Natural killer cell (primary cell): ENCODE measurements around the gene PTEN. TPM values are rescaled to one million over a fixed set of nuclear protein-coding genes. Genes with fewer than 3 reads are reported as not detected.
"Not testable (repeated sequence)": the region's sequence is repeated elsewhere in the genome, so short reads cannot be mapped to it uniquely, and the experiment has no call there.

Experiments used
- ATAC-seq, 3 donors: fragments of 150-1000 bp in 2 of 3; fragments of 200-7000 bp in 1 of 3; cut with Tn5 transposase; 1 replicate in 1 of 3; 2 replicates in 2 of 3; pipeline ENCODE4 v1.10.0; 2021; ENCODE audit warnings: mild to moderate bottlenecking in 2 of 3, moderate library complexity in 2 of 3
- DNase-seq, 2 donors: peaks; one replicate each; pipeline versions ENCODE4 v3.0.0 to v3.0.0-alpha.2; 2013 to 2021; ENCODE audit warnings: mixed read lengths in 1 of 2
- H3K27ac ChIP-seq: one replicate; pipeline ENCODE4 v1.5.1; 2013; ENCODE audit warnings: mild to moderate bottlenecking, low read length
- H3K27me3 ChIP-seq: one replicate; pipeline ENCODE4 v1.6.1; 2013; ENCODE audit warnings: low read length; ENCODE audit not compliant: control insufficient read depth, insufficient read depth
- H3K36me3 ChIP-seq: one replicate; pipeline ENCODE4 v1.6.1; 2013; ENCODE audit warnings: low read length; ENCODE audit not compliant: control insufficient read depth, insufficient read depth
- H3K4me1 ChIP-seq: one replicate; pipeline ENCODE4 v1.6.1; 2013; ENCODE audit warnings: low read length; ENCODE audit not compliant: control insufficient read depth, insufficient read depth
- H3K4me3 ChIP-seq: one replicate; pipeline ENCODE4 v1.5.1; 2013; ENCODE audit warnings: low read length
- H3K9me3 ChIP-seq: one replicate; pipeline ENCODE4 v1.6.1; 2013; ENCODE audit warnings: low read length; ENCODE audit not compliant: control insufficient read depth, insufficient read depth
- H3K27ac Mint-ChIP-seq, 2 donors: one replicate each; pipeline ENCODE4 v1.8.0; 2022; ENCODE audit warnings: mild to moderate bottlenecking in 2 of 2, mixed read lengths in 2 of 2, moderate library complexity in 1 of 2
- H3K27me3 Mint-ChIP-seq, 2 donors: one replicate each; pipeline ENCODE4 v1.8.0; 2022; ENCODE audit warnings: low read depth in 2 of 2, mixed read lengths in 2 of 2
- H3K36me3 Mint-ChIP-seq: one replicate; pipeline ENCODE4 v1.8.0; 2022; ENCODE audit warnings: mixed read lengths
- H3K4me1 Mint-ChIP-seq, 2 donors: one replicate each; pipeline ENCODE4 v1.8.0; 2022; ENCODE audit warnings: mixed read lengths in 2 of 2
- H3K4me3 Mint-ChIP-seq: one replicate; pipeline ENCODE4 v1.8.0; 2022; ENCODE audit warnings: mild to moderate bottlenecking, moderate library complexity, mixed read lengths
- H3K9me3 Mint-ChIP-seq, 2 donors: one replicate each; pipeline ENCODE4 v1.8.0; 2022; ENCODE audit warnings: mixed read lengths in 2 of 2
- WGBS: methylation state at CpG from one replicate; pipeline ENCODE4 v1.1.7; 2013; ENCODE audit warnings: missing lambda C conversion rate; ENCODE audit not compliant: insufficient coverage; 5-methylcytosine and 5-hydroxymethylcytosine counted together
- intact Hi-C: fragments of 100-400 bp; cut with micrococcal nuclease; formaldehyde crosslinking; loops from one replicate; pipeline ENCODE4 v1.14.2; 2022
- total RNA-seq, 4 donors: library from RNA; stranded (reverse); fragments of 120-200 nt in 1 of 4; gene quantifications; one replicate each; pipeline versions ENCODE4 v1.2.3 to v1.2.4, GENCODE V29; 2013 to 2022
- TF ChIP-seq, protein P1 (sequence below): fragments of 200-600 bp; IDR thresholded peaks from one replicate; pipeline ENCODE4 v1.8.0; 2022; ENCODE audit warnings: antibody characterized with exemption

PTEN gene
- total RNA-seq, 3 donors from 2014 or later (not counting 1 experiment from before 2014, with no cell fraction given) = 107 to 142 (median 121) TPM

DNA sequence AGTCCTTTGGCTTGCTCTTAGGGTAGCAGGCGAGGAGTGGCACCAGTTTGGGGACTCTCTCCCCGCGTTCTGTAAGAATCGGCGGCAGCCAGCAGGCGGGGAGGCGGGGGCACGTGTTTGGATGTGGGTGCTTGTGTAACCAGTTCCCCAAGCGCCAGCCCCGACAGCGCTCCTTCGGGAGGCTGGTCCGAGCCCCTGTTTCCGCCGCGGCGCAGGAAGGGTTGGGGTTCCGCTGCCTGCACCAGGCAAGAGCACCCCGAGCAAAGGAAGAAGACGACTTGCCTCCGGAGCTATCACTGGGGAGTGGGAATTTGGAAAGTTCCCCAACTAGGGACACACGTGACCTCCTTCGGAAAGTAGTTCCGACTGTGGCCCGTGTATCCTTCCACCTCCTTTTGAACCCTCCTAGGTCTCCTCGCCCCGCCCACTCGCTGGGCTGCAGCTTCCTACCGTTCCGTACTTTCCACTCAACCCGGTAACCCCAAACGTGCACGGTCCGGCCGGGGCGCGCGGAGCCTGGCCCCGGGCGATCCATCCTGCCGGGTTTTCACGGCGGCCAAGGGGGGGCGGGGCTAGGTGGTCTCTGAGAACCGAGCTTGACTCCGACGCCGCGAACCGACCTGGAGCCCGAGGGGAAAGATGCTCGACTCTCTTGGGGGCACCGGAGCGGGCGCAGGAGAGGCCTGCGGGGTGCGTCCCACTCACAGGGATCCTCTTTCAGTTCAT, 1.3 kb upstream of the PTEN start:
- Histone ChIP-seq H3K4me1 (peaks cover 11% of the 10 kb centered on the region), H3K36me3 (no peaks in the 10 kb centered on the region), H3K9me3 (no peaks in the 10 kb centered on the region), H3K4me3 (peak overlapping the region; percentile 96), H3K27ac (peak overlapping the region; percentile 74), H3K27me3 (no peaks in the 10 kb centered on the region)
- ATAC-seq = peak; percentile 71 to 82 (median 76)
- Mint-ChIP-seq H3K27ac (peak overlapping the region; percentile 95 to 97), H3K9me3 (no peaks in the 10 kb centered on the region), H3K27me3 (no peaks in the 10 kb centered on the region), H3K36me3 (no peaks in the 10 kb centered on the region), H3K4me3 (peak overlapping the region; percentile 100), H3K4me1 (peaks cover 57 to 58% of the 10 kb centered on the region in 2 donors)
- TF ChIP-seq, protein P1, sequence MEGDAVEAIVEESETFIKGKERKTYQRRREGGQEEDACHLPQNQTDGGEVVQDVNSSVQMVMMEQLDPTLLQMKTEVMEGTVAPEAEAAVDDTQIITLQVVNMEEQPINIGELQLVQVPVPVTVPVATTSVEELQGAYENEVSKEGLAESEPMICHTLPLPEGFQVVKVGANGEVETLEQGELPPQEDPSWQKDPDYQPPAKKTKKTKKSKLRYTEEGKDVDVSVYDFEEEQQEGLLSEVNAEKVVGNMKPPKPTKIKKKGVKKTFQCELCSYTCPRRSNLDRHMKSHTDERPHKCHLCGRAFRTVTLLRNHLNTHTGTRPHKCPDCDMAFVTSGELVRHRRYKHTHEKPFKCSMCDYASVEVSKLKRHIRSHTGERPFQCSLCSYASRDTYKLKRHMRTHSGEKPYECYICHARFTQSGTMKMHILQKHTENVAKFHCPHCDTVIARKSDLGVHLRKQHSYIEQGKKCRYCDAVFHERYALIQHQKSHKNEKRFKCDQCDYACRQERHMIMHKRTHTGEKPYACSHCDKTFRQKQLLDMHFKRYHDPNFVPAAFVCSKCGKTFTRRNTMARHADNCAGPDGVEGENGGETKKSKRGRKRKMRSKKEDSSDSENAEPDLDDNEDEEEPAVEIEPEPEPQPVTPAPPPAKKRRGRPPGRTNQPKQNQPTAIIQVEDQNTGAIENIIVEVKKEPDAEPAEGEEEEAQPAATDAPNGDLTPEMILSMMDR = no peak
- intact Hi-C loops = loop anchor here (5.0 kb wide), 4 partner anchors 65 to 765 kb away; partner anchors contain the start of gene SHLD2
- WGBS = under 1% methylated on average over 57 of the region's 57 CpGs
- peak; percentile 89 to 98 for DNase-seq

DNA sequence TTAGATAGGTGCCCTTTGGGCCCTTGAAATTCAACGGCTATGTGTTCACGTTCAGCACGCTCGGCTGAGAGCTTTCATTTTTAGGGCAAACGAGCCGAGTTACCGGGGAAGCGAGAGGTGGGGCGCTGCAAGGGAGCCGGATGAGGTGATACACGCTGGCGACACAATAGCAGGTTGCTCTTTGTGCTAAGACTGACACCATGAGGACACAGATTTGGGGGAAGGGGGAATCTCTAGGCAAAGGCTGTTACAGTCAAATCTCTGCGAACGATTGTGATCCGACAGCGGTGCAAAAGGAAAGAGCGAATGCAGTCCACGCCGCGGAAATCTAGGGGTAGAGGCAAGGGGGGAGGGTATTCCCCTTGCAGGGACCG, 759 bp upstream of the PTEN start:
- peak; percentile 32 to 58 (median 32) for ATAC-seq
- WGBS = 0% methylated on average over 21 of the region's 21 CpGs
- Mint-ChIP-seq H3K4me3 (peak overlapping the region; percentile 100), H3K4me1 (peaks cover 62 to 63% of the 10 kb centered on the region in 2 donors), H3K27ac (peak overlapping the region; percentile 95 to 97), H3K27me3 (no peaks in the 10 kb centered on the region), H3K9me3 (no peaks in the 10 kb centered on the region), H3K36me3 (no peaks in the 10 kb centered on the region)
- TF ChIP-seq, protein P1 = no peak
- Histone ChIP-seq H3K4me1 (peaks cover 11% of the 10 kb centered on the region), H3K4me3 (peak overlapping the region; percentile 96), H3K27me3 (no peaks in the 10 kb centered on the region), H3K9me3 (no peaks in the 10 kb centered on the region), H3K36me3 (no peaks in the 10 kb centered on the region), H3K27ac (peak overlapping the region; percentile 74)
- intact Hi-C loops = loop anchor here (1.0 to 5.0 kb wide), 5 partner anchors 44 to 765 kb away; partner anchors contain the start of genes ATAD1 and SHLD2
- peak in 1 of 2 donors; percentile 87 for DNase-seq

GRCh38 chr10:87863951-87864495, 598 bp downstream of the PTEN start:
- intact Hi-C loops = loop anchor here (1.0 to 5.0 kb wide), 5 partner anchors 46 to 767 kb away; partner anchors contain the start of genes ATAD1 and SHLD2
- 0% methylated on average over 47 of the region's 47 CpGs for WGBS

GRCh38 chr10:87864496-87865059, 1.2 kb downstream of the PTEN start:
- H3K4me1 Mint-ChIP-seq = peaks cover 75 to 76% of the 10 kb centered on the region in 2 donors
- H3K36me3 Mint-ChIP-seq = no peaks in the 10 kb centered on the region
- Histone ChIP-seq H3K9me3 (no peaks in the 10 kb centered on the region), H3K4me3 (peak overlapping the region; percentile 96), H3K36me3 (no peaks in the 10 kb centered on the region), H3K27ac (peak overlapping the region; percentile 74), H3K4me1 (peaks cover 16% of the 10 kb centered on the region), H3K27me3 (no peaks in the 10 kb centered on the region)
- no peak for ATAC-seq
- H3K27ac Mint-ChIP-seq = peak overlapping the region; percentile 95 to 97
- H3K9me3 Mint-ChIP-seq = no peaks in the 10 kb centered on the region
- H3K27me3 Mint-ChIP-seq = no peaks in the 10 kb centered on the region
- peak overlapping the region; percentile 95 for H3K4me3 Mint-ChIP-seq
- no peak for DNase-seq
- WGBS = 0% methylated on average over 16 of the region's 16 CpGs
- intact Hi-C loops = loop anchor here (5.0 kb wide), 4 partner anchors 63 to 767 kb away; partner anchors contain the start of gene SHLD2
- TF ChIP-seq, protein P1 = no peak

More at GRCh38 chr10:87863951-87864495, 598 bp downstream of the PTEN start:
- H3K27me3 ChIP-seq, ATAC-seq, H3K9me3 ChIP-seq, H3K36me3 ChIP-seq, H3K9me3 Mint-ChIP-seq, H3K27me3 Mint-ChIP-seq, H3K36me3 Mint-ChIP-seq: not testable (repeated sequence)
- Mint-ChIP-seq H3K27ac (peak overlapping the region; percentile 95 to 97), H3K4me3 (peak overlapping the region; percentile 100), H3K4me1 (peaks cover 71 to 75% of the 10 kb centered on the region in 2 donors)
- H3K4me1 ChIP-seq = peaks cover 12% of the 10 kb centered on the region
- H3K4me3 ChIP-seq = peak overlapping the region; percentile 96
- peak; percentile 46 to 55 for DNase-seq
- H3K27ac ChIP-seq = peak overlapping the region; percentile 74
